Measurements from ENCODE around the gene FCRL5. TPM values are rescaled to one million over a fixed set of nuclear protein-coding genes. Genes with fewer than 3 reads are reported as not detected.

The FCRL5 gene
- total RNA-seq, 1 donor: under 0.01 TPM

- Histone ChIP-seq H2AFZ (ENCODE audit: low read length) (no peak overlapping the region), H3K4me2 (ENCODE audit: insufficient read depth, low read length) (no peak overlapping the region), H4K20me1 (ENCODE audit: insufficient read depth, low read length) (no peaks in the 10 kb centered on the region), H3K27ac (ENCODE audit: low read depth, low read length) (no peak overlapping the region), H3K4me3 (ENCODE audit: insufficient read depth, low read length) (no peak overlapping the region), H3K27me3 (ENCODE audit: insufficient read depth, low read length) (no peaks in the 10 kb centered on the region), H3K36me3 (ENCODE audit: insufficient read depth, low read length) (no peaks in the 10 kb centered on the region), H3K9me3 (ENCODE audit: low read depth, low read length) (no peaks in the 10 kb centered on the region), H3K4me1 (ENCODE audit: insufficient read depth, low read length) (no peaks in the 10 kb centered on the region), H3K79me2 (ENCODE audit: insufficient read depth, low read length) (no peaks in the 10 kb centered on the region)
- DNase-seq (ENCODE audit: insufficient read length, low spot score, missing footprints): peak; percentile 55
- TF ChIP-seq, protein P1, sequence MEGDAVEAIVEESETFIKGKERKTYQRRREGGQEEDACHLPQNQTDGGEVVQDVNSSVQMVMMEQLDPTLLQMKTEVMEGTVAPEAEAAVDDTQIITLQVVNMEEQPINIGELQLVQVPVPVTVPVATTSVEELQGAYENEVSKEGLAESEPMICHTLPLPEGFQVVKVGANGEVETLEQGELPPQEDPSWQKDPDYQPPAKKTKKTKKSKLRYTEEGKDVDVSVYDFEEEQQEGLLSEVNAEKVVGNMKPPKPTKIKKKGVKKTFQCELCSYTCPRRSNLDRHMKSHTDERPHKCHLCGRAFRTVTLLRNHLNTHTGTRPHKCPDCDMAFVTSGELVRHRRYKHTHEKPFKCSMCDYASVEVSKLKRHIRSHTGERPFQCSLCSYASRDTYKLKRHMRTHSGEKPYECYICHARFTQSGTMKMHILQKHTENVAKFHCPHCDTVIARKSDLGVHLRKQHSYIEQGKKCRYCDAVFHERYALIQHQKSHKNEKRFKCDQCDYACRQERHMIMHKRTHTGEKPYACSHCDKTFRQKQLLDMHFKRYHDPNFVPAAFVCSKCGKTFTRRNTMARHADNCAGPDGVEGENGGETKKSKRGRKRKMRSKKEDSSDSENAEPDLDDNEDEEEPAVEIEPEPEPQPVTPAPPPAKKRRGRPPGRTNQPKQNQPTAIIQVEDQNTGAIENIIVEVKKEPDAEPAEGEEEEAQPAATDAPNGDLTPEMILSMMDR (IDR thresholded peaks at IDR 0.05; ENCODE audit: extremely low read depth, low read depth, low read length): no peak
These were observed 70.1 kb downstream of the FCRL5 start for GRCh38 chr1:157482174-157482573.

GRCh38 chr1:157478030-157478429 is 74.3 kb downstream of the FCRL5 start:
- no peak overlapping the region for H3K4me2 ChIP-seq (ENCODE audit: insufficient read depth, low read length)
- no peak overlapping the region for H2AFZ ChIP-seq (ENCODE audit: low read length)
- no peak overlapping the region for H3K27ac ChIP-seq (ENCODE audit: low read depth, low read length)
- H3K36me3 ChIP-seq (ENCODE audit: insufficient read depth, low read length): no peaks in the 10 kb centered on the region
- no peaks in the 10 kb centered on the region for H3K27me3 ChIP-seq (ENCODE audit: insufficient read depth, low read length)
- H3K79me2 ChIP-seq (ENCODE audit: insufficient read depth, low read length): no peaks in the 10 kb centered on the region
- no peaks in the 10 kb centered on the region for H4K20me1 ChIP-seq (ENCODE audit: insufficient read depth, low read length)
- H3K4me1 ChIP-seq (ENCODE audit: insufficient read depth, low read length): no peaks in the 10 kb centered on the region
- TF ChIP-seq, protein P1 (IDR thresholded peaks at IDR 0.05; ENCODE audit: extremely low read depth, low read depth, low read length): no peak
- no peaks in the 10 kb centered on the region for H3K9me3 ChIP-seq (ENCODE audit: low read depth, low read length)
- H3K4me3 ChIP-seq (ENCODE audit: insufficient read depth, low read length): no peak overlapping the region
- no peak for DNase-seq (ENCODE audit: insufficient read length, low spot score, missing footprints)

DNA sequence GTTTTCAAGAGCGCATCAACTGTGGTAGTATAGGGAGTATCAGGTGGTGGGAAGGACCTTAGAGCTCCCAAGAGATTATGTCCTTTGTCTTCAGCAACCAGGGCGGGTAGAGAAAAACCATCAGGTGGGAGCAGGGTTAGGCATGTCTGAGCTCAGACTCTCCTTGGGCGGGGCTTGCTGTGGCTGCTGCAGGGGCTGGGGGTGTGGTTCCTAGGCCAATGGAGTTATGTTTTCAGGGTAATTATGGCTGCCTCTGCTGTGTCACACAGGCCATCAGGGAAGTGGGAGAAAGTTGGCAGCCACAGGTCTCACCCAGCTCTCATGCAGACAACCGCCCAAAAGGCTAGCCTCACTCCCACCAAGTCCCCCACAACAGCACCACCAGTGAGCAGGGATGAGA is 74.9 kb downstream of the FCRL5 start:
- no peak overlapping the region for H3K27ac ChIP-seq (ENCODE audit: low read depth, low read length)
- no peaks in the 10 kb centered on the region for H4K20me1 ChIP-seq (ENCODE audit: insufficient read depth, low read length)
- TF ChIP-seq, protein P1 (IDR thresholded peaks at IDR 0.05; ENCODE audit: extremely low read depth, low read depth, low read length): no peak
- no peaks in the 10 kb centered on the region for H3K36me3 ChIP-seq (ENCODE audit: insufficient read depth, low read length)
- H3K4me1 ChIP-seq (ENCODE audit: insufficient read depth, low read length): no peaks in the 10 kb centered on the region
- no peaks in the 10 kb centered on the region for H3K9me3 ChIP-seq (ENCODE audit: low read depth, low read length)
- H3K27me3 ChIP-seq (ENCODE audit: insufficient read depth, low read length): no peaks in the 10 kb centered on the region
- DNase-seq (ENCODE audit: insufficient read length, low spot score, missing footprints): no peak
- no peaks in the 10 kb centered on the region for H3K79me2 ChIP-seq (ENCODE audit: insufficient read depth, low read length)
- H3K4me2 ChIP-seq (ENCODE audit: insufficient read depth, low read length): no peak overlapping the region
- no peak overlapping the region for H3K4me3 ChIP-seq (ENCODE audit: insufficient read depth, low read length)
- no peak overlapping the region for H2AFZ ChIP-seq (ENCODE audit: low read length)

- Histone ChIP-seq H3K79me2 (ENCODE audit: insufficient read depth, low read length) (no peaks in the 10 kb centered on the region), H3K27me3 (ENCODE audit: insufficient read depth, low read length) (no peaks in the 10 kb centered on the region), H3K27ac (ENCODE audit: low read depth, low read length) (no peak overlapping the region), H4K20me1 (ENCODE audit: insufficient read depth, low read length) (no peaks in the 10 kb centered on the region), H3K36me3 (ENCODE audit: insufficient read depth, low read length) (no peaks in the 10 kb centered on the region), H3K9me3 (ENCODE audit: low read depth, low read length) (no peaks in the 10 kb centered on the region), H3K4me1 (ENCODE audit: insufficient read depth, low read length) (no peaks in the 10 kb centered on the region), H3K4me3 (ENCODE audit: insufficient read depth, low read length) (no peak overlapping the region), H3K4me2 (ENCODE audit: insufficient read depth, low read length) (no peak overlapping the region), H2AFZ (ENCODE audit: low read length) (no peak overlapping the region)
- no peak for DNase-seq (ENCODE audit: insufficient read length, low spot score, missing footprints)
- TF ChIP-seq, protein P1 (IDR thresholded peaks at IDR 0.05; ENCODE audit: extremely low read depth, low read depth, low read length): no peak
These were observed 79.4 kb downstream of the FCRL5 start for GRCh38 chr1:157472959-157473358.
